Activated CD4-positive, alpha-beta memory T cell treated with anti-CD3 and anti-CD28 coated beads, Interleukin-2, amount 10 ng/mL, durations not matched to agents 7 days and 5 days (primary cell): ENCODE measurements around the gene NPR2. TPM values are rescaled to one million over a fixed set of nuclear protein-coding genes. Genes with fewer than 3 reads are reported as not detected.

Source experiments
- CTCF ChIA-PET: fragments of 350-600 bp; sonication (Branson Sonifier 250); formaldehyde crosslinking; loops from one replicate; lab custom pipeline; 2021; ENCODE audit warnings: antibody characterized with exemption, inconsistent platforms; lab: Charles Lee
- POLR2A ChIA-PET: fragments of 350-600 bp; sonication (Branson Sonifier 250); formaldehyde crosslinking; loops from one replicate; lab custom pipeline; 2021; ENCODE audit warnings: antibody characterized with exemption; lab: Charles Lee
- DNase-seq: peaks from one replicate; pipeline ENCODE4 v3.0.0-alpha.2; 2020
- H3K27ac Mint-ChIP-seq: one replicate; pipeline ENCODE4 v1.8.0; 2021; ENCODE audit warnings: mild to moderate bottlenecking, mixed read lengths
- H3K27me3 Mint-ChIP-seq: one replicate; pipeline ENCODE4 v1.8.0; 2021; ENCODE audit warnings: mixed read lengths
- H3K36me3 Mint-ChIP-seq: one replicate; pipeline ENCODE4 v1.8.0; 2021; ENCODE audit warnings: low read depth, mixed read lengths
- H3K4me1 Mint-ChIP-seq: one replicate; pipeline ENCODE4 v1.8.0; 2021; ENCODE audit warnings: mixed read lengths
- H3K4me3 Mint-ChIP-seq: one replicate; pipeline ENCODE4 v1.8.0; 2021; ENCODE audit warnings: mild to moderate bottlenecking, mixed read lengths
- H3K9me3 Mint-ChIP-seq: one replicate; pipeline ENCODE4 v1.8.0; 2021; ENCODE audit warnings: mixed read lengths
- total RNA-seq, 2 experiments: library from RNA; stranded (reverse); gene quantifications; one replicate each; pipeline ENCODE4 v1.2.3, GENCODE V29; 2021

NPR2 gene
- total RNA-seq, 2 experiments from 2014 or later = 7.7 to 8.5 TPM

DNA sequence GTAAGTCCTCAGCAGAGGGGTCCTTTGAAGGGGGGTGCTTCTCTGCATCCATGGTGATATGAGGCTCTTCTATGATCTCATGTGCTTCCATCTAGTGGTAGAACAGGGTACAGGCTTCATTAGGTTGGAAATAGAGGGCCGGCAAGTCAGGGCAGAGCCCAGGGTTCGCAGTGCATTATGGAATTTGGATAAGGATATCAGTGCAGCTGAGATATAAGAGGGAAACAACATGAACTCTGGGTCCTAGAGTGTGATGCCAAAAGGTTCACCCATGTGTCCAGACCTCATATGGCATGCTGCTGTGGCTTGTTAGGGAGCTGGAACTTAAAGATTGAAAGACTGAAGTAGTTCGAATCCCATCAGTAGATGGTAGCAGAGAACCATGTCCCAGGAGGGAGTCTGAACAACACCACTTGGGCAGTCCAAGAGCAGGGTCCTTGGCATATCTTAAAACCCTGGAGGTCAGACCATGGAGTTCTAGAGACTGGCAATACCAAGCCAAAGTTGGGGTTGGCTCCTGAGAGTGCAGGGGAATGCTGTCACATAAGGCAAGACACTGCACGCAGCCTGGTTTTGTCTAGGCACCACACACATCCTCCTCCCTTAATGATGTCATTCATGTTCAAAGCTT, 34.8 kb downstream of the NPR2 start:
- Mint-ChIP-seq H3K27ac (no peak overlapping the region), H3K4me1 (peaks cover 23% of the 10 kb centered on the region), H3K9me3 (no peaks in the 10 kb centered on the region), H3K4me3 (no peak overlapping the region), H3K36me3 (no peaks in the 10 kb centered on the region), H3K27me3 (peaks cover 9% of the 10 kb centered on the region)
- POLR2A ChIA-PET = interaction anchor here (1.0 to 2.1 kb wide), 3 partner anchors 10 to 14 kb away, joined by 3 to 9 read pairs (median 6); partner anchors contain the start of genes HINT2 and SPAG8
- DNase-seq = peak; percentile 31
- CTCF ChIA-PET = interaction anchor here (0.6 to 3.2 kb wide), 22 partner anchors 10 to 630 kb away, joined by 3 to 35 read pairs (median 4); partner anchors contain the start of genes GBA2, HINT2, RGP1 and SPAG8

DNA sequence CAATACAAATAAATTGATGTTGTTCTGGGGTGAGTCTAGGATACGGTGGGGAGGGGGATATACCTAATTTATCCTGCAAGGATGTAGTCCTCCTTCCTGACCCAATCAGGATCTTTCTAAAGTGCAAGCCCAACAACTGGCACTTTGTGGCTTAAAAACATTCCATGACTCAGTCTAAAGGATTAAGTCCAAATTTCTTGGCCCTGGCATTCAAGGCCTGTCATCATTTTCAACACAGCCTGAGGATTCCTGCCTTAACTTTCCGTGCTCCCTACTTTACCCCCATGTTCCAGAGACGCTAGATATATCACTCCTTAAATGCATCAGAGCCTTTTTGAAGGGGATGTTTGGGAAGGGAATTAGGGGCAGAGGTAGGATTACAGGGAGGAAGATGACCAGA, 36.1 kb downstream of the NPR2 start:
- H3K4me1 Mint-ChIP-seq = peaks cover 23% of the 10 kb centered on the region
- no peaks in the 10 kb centered on the region for H3K36me3 Mint-ChIP-seq
- CTCF ChIA-PET = interaction anchor here (1.2 to 2.3 kb wide), 2 partner anchors 15 to 60 kb away, joined by 3 to 14 read pairs; partner anchors contain the start of gene SPAG8
- no peaks in the 10 kb centered on the region for H3K9me3 Mint-ChIP-seq
- DNase-seq = no peak
- H3K27ac Mint-ChIP-seq = no peak overlapping the region
- H3K27me3 Mint-ChIP-seq = peaks cover 9% of the 10 kb centered on the region
- POLR2A ChIA-PET = no interaction called here
- H3K4me3 Mint-ChIP-seq = peak overlapping the region; percentile 31

DNA sequence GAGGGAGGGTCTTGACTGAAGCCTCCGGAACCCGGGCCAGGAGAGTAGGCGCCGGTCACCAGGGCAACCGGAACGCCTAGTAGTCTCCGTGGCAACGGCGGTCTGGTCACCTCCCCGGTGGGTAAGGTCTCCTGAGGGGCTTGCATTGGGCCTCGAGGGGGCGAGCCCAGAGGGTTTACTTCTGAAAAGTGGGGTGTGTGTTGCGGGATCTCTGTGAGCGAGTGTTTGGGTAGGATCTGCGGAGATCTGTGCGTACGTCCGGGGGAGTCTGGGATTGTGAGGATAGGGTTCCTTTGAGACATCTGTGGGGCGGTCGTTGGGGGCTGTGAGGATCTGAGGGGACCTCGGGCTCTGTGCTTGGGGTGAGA, 37.3 kb downstream of the NPR2 start, which contains the start of gene FAM221B:
TSS of gene FAM221B (minus strand) at position 17 of the 368 bp plus-strand sequence. CDS start 2,571 bp downstream, outside the sequence.
- peaks cover 23% of the 10 kb centered on the region for H3K4me1 Mint-ChIP-seq
- H3K4me3 Mint-ChIP-seq = peak within 1 kb of the TSS; percentile 82
- peak; percentile 50 for DNase-seq
- CTCF ChIA-PET = interaction anchor here (0.6 to 1.5 kb wide), 4 partner anchors 13 to 178 kb away, joined by 3 to 4 read pairs (median 3); partner anchors contain the start of gene SIT1
- H3K36me3 Mint-ChIP-seq = no peaks in the 10 kb centered on the region
- H3K9me3 Mint-ChIP-seq = no peaks in the 10 kb centered on the region
- POLR2A ChIA-PET = interaction anchor here (0.9 to 1.8 kb wide), 2 partner anchors 14 to 17 kb away, joined by 4 to 6 read pairs; partner anchors contain the start of genes HINT2 and SPAG8
- peak within 1 kb of the TSS; percentile 53 for H3K27ac Mint-ChIP-seq
- peaks cover 5% of the 10 kb centered on the region for H3K27me3 Mint-ChIP-seq

DNA sequence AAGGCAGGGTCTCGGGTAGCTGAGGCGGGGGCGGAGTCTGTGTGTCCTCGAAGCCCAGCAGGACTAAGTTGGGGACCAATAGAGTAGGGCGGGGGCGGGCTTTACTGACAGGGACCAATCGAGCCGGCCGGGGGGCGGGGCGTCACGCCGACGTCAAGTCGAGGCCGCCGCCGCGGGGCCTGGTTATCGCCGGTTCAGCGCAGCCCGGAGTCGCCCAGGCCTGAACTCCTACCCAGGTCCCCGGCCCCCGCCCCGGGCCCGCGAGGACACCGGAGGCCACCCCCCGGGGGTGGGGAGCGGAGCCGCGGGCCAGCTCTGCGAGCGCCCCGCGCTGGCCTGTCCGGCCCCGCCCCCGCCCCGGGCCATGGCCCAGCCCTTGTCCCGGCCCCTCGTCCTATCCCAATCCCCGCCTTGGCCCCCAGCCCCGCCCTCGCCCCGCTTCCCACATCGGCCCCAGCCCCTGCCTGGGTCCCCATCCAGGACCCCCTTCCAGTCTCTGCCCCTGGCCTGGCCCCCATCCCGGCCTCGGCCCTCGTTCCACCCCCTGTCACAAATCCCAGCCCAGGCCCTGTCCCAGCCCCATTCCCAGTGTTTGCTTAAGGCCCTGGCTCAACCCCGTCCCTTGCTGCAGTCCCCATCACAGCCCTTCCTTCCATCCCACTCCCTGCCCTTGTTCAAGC, 37.8 kb downstream of the NPR2 start, which contains the start of gene TMEM8B:
TSS of gene TMEM8B (plus strand) at position 145 of the 680 bp plus-strand sequence. CDS start at position 365, 220 bp downstream.
- Mint-ChIP-seq H3K27ac (peak within 1 kb of the TSS; percentile 53), H3K4me3 (peak within 1 kb of the TSS; percentile 82), H3K36me3 (no peaks in the 10 kb centered on the region), H3K27me3 (peaks cover 5% of the 10 kb centered on the region), H3K9me3 (no peaks in the 10 kb centered on the region), H3K4me1 (peaks cover 23% of the 10 kb centered on the region)
- POLR2A ChIA-PET = interaction anchor here (0.9 to 1.8 kb wide), 2 partner anchors 15 to 17 kb away, joined by 4 to 6 read pairs; partner anchors contain the start of genes HINT2 and SPAG8
- CTCF ChIA-PET = interaction anchor here (0.6 to 1.5 kb wide), 3 partner anchors 39 to 179 kb away, joined by 3 to 4 read pairs (median 3); partner anchors contain the start of gene SIT1
- DNase-seq = peak; percentile 94

DNA sequence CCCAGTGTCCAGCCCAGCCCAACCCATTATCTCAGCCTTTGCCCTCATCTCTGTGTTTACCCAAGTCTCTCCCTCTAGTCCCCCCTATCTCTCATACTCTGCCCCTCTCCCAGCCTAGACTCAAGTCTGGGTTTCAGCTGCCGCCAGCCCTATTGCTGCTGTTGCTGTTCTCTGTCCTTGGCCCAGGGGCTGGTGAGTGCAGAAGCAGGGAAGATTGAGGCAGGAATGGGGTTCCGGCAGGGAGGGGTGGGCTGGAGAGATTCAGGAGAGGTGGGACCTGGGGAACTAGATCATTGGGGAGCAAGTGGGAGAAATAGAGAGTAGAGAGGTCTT, 38.3 kb downstream of the NPR2 start:
- H3K27ac Mint-ChIP-seq = peak overlapping the region; percentile 17
- H3K4me3 Mint-ChIP-seq = peak overlapping the region; percentile 79
- H3K9me3 Mint-ChIP-seq = no peaks in the 10 kb centered on the region
- H3K36me3 Mint-ChIP-seq = no peaks in the 10 kb centered on the region
- ChIA-PET CTCF (no interaction called here), POLR2A (interaction anchor here (0.9 to 1.8 kb wide), 2 partner anchors 15 to 18 kb away, joined by 4 to 6 read pairs; partner anchors contain the start of genes HINT2 and SPAG8)
- peaks cover 5% of the 10 kb centered on the region for H3K27me3 Mint-ChIP-seq
- H3K4me1 Mint-ChIP-seq = peaks cover 26% of the 10 kb centered on the region
- DNase-seq = no peak

DNA sequence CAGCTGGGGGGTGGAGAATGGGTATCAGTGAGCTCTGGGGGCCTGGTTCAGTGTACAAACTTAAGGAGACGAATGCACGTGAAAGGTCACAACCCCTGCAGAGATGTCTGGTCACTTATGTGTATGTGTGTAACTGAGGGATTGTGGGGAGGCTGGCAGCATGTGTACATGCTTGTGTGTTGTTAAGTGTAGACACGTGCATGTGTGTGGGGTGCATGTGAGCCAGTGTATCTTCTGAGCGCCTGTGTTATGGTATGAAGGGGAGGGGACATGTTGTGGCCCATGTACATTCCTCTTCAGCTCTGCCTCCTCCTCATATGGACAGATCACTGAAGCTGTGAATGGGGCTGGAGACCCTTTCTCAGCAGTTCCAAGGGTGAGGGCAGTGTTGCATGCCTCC, 39.6 kb downstream of the NPR2 start:
- Mint-ChIP-seq H3K4me3 (no peak overlapping the region), H3K4me1 (peaks cover 25% of the 10 kb centered on the region), H3K27ac (no peak overlapping the region), H3K36me3 (no peaks in the 10 kb centered on the region), H3K27me3 (peaks cover 5% of the 10 kb centered on the region), H3K9me3 (no peaks in the 10 kb centered on the region)
- no peak for DNase-seq
- ChIA-PET POLR2A (interaction anchor here (1.0 kb wide), 1 partner anchor 17 kb away, joined by 3 read pairs; the partner anchor contains the start of gene HINT2), CTCF (interaction anchor here (0.7 kb wide), 1 partner anchor 41 kb away, joined by 3 read pairs; no protein-coding TSS in a partner anchor)

DNA sequence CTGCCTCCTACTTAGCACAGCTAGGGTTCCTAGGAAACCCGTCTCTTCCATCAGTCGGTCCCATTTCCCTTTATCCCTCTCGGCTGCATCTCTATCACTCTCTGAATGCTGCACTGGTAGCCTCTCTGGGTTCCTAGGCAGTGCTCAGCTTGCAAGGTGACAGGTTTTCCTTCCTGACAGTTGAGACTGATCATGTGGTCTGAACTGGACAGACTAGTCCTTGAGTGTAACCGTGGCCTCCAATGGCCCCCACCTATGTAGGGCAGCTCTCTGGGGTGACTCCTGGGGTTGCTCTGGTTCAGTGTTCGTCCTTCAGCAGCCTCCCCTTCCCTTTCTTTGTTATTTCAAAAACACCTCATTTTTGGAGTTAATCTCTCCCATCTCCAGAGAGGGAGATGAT, 41.4 kb downstream of the NPR2 start:
- POLR2A ChIA-PET = no interaction called here

DNA sequence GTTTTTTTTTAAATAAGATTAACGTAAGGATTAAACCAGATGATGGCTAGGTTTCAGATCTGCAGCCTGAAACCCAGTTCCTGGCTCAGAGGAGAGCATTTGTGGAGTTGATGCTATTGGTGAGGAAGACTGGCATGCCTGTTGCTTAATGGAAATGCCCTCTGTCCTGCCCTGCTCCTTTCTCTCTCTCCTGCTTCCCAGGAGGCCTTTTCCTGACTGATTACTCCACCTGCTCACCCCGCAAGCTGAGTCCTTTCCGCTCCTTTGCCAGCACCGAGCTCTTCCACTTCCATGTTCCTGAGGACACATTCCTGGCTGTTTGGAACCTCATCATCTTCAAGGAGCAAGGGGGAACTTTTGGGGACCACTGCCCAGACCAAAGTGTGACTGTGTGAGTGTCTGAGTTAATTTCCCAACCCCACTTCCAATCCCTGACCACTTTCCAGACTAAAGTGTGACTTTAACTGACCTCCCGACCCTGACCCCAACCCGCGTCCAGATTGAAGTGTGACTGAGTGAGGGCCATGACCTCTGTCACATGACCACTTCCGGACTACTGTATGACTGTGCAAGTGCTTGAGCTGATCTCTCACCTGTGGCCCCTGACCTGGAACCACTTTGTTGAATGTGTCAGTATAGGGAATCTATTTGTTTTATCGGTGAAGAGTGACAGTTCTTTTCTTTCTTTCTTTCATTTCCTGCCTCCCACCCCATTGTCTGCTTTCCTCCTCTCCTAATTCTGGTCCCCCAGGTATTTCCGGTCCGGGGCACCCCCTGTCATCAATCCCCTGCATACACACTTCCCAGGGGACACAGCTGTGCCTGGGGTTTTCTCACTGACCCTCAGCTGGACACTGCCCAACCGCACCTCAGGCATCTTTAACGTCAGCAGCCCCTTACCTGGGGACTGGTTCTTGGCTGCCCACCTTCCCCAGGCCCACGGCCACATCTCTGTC, 43.1 kb downstream of the NPR2 start:
- H3K27me3 Mint-ChIP-seq = no peaks in the 10 kb centered on the region
- DNase-seq = no peak
- no peaks in the 10 kb centered on the region for H3K36me3 Mint-ChIP-seq
- ChIA-PET CTCF (interaction anchor here (0.6 to 3.8 kb wide), 15 partner anchors 8 to 281 kb away, joined by 3 to 29 read pairs (median 3); partner anchors contain the start of genes HINT2 and SPAG8), POLR2A (no interaction called here)
- no peak overlapping the region for H3K4me3 Mint-ChIP-seq
- no peaks in the 10 kb centered on the region for H3K9me3 Mint-ChIP-seq
- peaks cover 7% of the 10 kb centered on the region for H3K4me1 Mint-ChIP-seq
- H3K27ac Mint-ChIP-seq = no peak overlapping the region

More for the DNA sequence above, 41.4 kb downstream of the NPR2 start:
- Mint-ChIP-seq H3K4me3 (no peak overlapping the region), H3K27ac (no peak overlapping the region), H3K36me3 (no peaks in the 10 kb centered on the region), H3K9me3 (no peaks in the 10 kb centered on the region), H3K4me1 (peaks cover 16% of the 10 kb centered on the region), H3K27me3 (peaks cover 3% of the 10 kb centered on the region)
- DNase-seq = no peak
- CTCF ChIA-PET = interaction anchor here (0.8 to 1.1 kb wide), 2 partner anchors 45 to 50 kb away, joined by 3 read pairs; no protein-coding TSS in a partner anchor

DNA sequence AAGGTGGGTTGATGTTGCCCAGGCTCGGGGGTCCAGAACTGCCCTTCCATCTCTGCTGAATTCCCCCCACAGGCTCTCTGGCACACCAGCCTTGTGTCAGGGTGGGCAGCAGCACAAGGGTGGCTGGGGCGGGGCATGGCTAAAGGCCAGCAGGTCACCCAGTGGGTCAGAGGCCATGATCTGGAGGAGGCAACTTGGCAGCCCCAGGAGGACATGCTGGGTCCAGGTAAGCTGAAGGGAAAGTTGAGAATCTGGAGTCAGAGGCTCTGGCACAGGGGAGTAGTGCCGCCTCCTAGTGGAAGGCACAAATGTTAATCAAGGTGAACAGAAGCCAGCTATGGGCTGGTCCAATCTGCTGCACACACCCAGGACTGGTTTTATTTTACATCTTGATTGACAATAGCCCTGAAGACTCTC, 43.8 kb downstream of the NPR2 start:
- CTCF ChIA-PET = interaction anchor here (0.6 to 3.8 kb wide), 17 partner anchors 9 to 224 kb away, joined by 3 to 29 read pairs (median 3); partner anchors contain the start of genes HINT2 and SPAG8
- Mint-ChIP-seq H3K4me3 (no peak overlapping the region), H3K9me3 (no peaks in the 10 kb centered on the region), H3K36me3 (no peaks in the 10 kb centered on the region), H3K4me1 (peaks cover 3% of the 10 kb centered on the region), H3K27me3 (no peaks in the 10 kb centered on the region), H3K27ac (no peak overlapping the region)
- POLR2A ChIA-PET = no interaction called here
- DNase-seq = peak; percentile 29

DNA sequence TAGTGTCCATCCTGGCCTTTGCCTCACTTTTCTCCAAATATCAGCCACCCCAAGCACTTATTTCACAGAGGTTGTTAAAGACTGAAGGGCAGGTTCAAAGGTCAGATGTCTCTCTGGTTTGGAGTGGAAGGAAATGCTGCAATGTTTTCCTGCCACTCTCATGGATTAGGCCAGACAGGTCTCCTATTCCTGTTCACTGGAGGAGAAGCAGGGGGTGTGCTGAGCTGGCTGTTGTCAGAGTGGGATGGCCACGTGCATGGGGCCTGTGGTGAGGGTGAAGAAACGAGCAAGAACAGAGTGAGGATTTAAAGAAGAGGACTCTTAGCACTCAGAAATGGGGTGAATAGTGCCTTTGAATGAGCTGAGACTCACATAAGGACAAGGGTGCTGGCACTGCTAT, 44.4 kb downstream of the NPR2 start:
- H3K9me3 Mint-ChIP-seq = no peaks in the 10 kb centered on the region
- DNase-seq = no peak
- POLR2A ChIA-PET = no interaction called here
- CTCF ChIA-PET = interaction anchor here (0.8 to 3.8 kb wide), 16 partner anchors 9 to 224 kb away, joined by 3 to 29 read pairs (median 3); partner anchors contain the start of genes HINT2 and SPAG8
- no peak overlapping the region for H3K4me3 Mint-ChIP-seq
- H3K27me3 Mint-ChIP-seq = no peaks in the 10 kb centered on the region
- no peak overlapping the region for H3K27ac Mint-ChIP-seq
- H3K4me1 Mint-ChIP-seq = peaks cover 3% of the 10 kb centered on the region
- no peaks in the 10 kb centered on the region for H3K36me3 Mint-ChIP-seq

DNA sequence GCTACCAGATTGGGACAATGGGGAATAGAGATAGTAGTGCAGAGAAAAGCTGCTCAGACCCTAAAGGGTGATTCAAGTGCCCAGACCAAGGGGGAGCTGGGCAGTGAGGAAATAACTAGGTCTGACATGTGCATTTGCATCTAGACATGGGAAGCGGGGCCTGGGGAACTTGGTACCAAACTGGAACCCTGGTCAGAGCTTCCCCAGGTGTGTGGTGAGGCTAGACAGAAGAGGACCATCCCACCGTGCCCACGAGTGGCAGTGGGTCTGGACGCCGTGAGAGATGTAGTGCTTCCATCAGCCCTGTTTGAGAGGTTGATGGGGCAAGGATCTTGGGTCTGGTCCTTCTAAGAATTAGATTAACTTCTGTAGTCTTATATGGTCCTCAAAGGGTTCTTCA, 45.2 kb downstream of the NPR2 start:
- ChIA-PET POLR2A (interaction anchor here (1.0 kb wide), 1 partner anchor 11 kb away, joined by 3 read pairs; no protein-coding TSS in a partner anchor), CTCF (interaction anchor here (1.3 to 3.8 kb wide), 6 partner anchors 10 to 140 kb away, joined by 3 to 29 read pairs (median 6); partner anchors contain the start of gene SPAG8)
- Mint-ChIP-seq H3K27ac (no peak overlapping the region), H3K4me3 (no peak overlapping the region), H3K27me3 (no peaks in the 10 kb centered on the region), H3K9me3 (no peaks in the 10 kb centered on the region), H3K36me3 (no peaks in the 10 kb centered on the region), H3K4me1 (peaks cover 3% of the 10 kb centered on the region)
- DNase-seq = no peak
